IMR-90 (cell line): ENCODE measurements around the gene CPNE4. TPM values are rescaled to one million over a fixed set of nuclear protein-coding genes. Genes with fewer than 3 reads are reported as not detected.

Experiments
- ATAC-seq: fragments of 200-7000 bp; cut with Tn5 transposase; 2 replicates; pipeline ENCODE4 v1.9.1; 2020; ENCODE audit warnings: low read depth, mild to moderate bottlenecking, moderate library complexity
- BruUV-seq: library from RNA; stranded (reverse); fragments of 400-500 nt; replicated peaks from 2 replicates; lab custom pipeline; 2021; lab: Mats Ljungman, UMichigan
- CTCF ChIA-PET: fragments of 300-600 bp; formaldehyde crosslinking; extraction: SDS; loops from one replicate; lab custom pipeline; 2021; ENCODE audit warnings: antibody characterized with exemption; lab: Yijun Ruan, JAX
- POLR2A ChIA-PET: fragments of 300-600 bp; sonication (Branson Sonifier 250); formaldehyde crosslinking; loops from one replicate; lab custom pipeline; 2022; ENCODE audit warnings: antibody characterized with exemption; ENCODE audit not compliant: unreplicated experiment; lab: Charles Lee
- DNase-seq: peaks from one replicate; pipeline ENCODE4 v3.0.0; 2013
- H2AFZ ChIP-seq: replicated peaks from 2 replicates; pipeline ENCODE3; 2013; ENCODE audit warnings: low read length, mild to moderate bottlenecking; ENCODE audit not compliant: poor library complexity
- H2AK5ac ChIP-seq: 2 replicates; pipeline ENCODE4 v1.6.1; 2013; ENCODE audit warnings: low read depth, low read length, inconsistent platforms
- H2AK9ac ChIP-seq: replicated peaks from 2 replicates; pipeline ENCODE3; 2013; ENCODE audit warnings: mild to moderate bottlenecking, low read depth, low read length, moderate library complexity; ENCODE audit not compliant: poor library complexity
- H2BK120ac ChIP-seq: 2 replicates; pipeline ENCODE4 v1.6.1; 2013; ENCODE audit warnings: low read depth, low read length, inconsistent platforms
- H2BK15ac ChIP-seq: 3 replicates; pipeline ENCODE4 v1.6.1; 2013; ENCODE audit warnings: low read depth, low read length, inconsistent platforms
- H2BK20ac ChIP-seq: 2 replicates; pipeline ENCODE4 v1.6.1; 2013; ENCODE audit warnings: low read depth, mild to moderate bottlenecking, inconsistent platforms, low read length, moderate library complexity
- H2BK5ac ChIP-seq: 2 replicates; pipeline ENCODE4 v1.6.1; 2013; ENCODE audit warnings: mild to moderate bottlenecking, low read depth, low read length, inconsistent platforms; ENCODE audit not compliant: poor library complexity, severe bottlenecking
- H3K14ac ChIP-seq: replicated peaks from 2 replicates; pipeline ENCODE4 v1.6.1; 2013; ENCODE audit warnings: low read depth, low read length, inconsistent platforms
- H3K18ac ChIP-seq: 2 replicates; pipeline ENCODE4 v1.6.1; 2013; ENCODE audit warnings: low read depth, low read length, control low read depth
- H3K23ac ChIP-seq: 2 replicates; pipeline ENCODE4 v1.6.1; 2013; ENCODE audit warnings: low read depth, low read length, inconsistent platforms
- H3K27ac ChIP-seq: 2 replicates; pipeline ENCODE4 v1.5.1; 2013; ENCODE audit warnings: mild to moderate bottlenecking, control low read depth, low read length; ENCODE audit not compliant: insufficient read depth
- H3K27me3 ChIP-seq: 2 replicates; pipeline ENCODE4 v1.6.1; 2013; ENCODE audit warnings: low read length; ENCODE audit not compliant: control insufficient read depth, insufficient read depth
- H3K36me3 ChIP-seq: 2 replicates; pipeline ENCODE4 v1.6.1; 2013; ENCODE audit warnings: low read length, mixed read lengths; ENCODE audit not compliant: control insufficient read depth, insufficient read depth
- H3K4ac ChIP-seq: 2 replicates; pipeline ENCODE4 v1.6.1; 2013; ENCODE audit warnings: low read depth, low read length, inconsistent platforms
- H3K4me1 ChIP-seq: 2 replicates; pipeline ENCODE4 v1.6.1; 2013; ENCODE audit warnings: low read length, mixed read lengths; ENCODE audit not compliant: control insufficient read depth, insufficient read depth
- H3K4me2 ChIP-seq: 2 replicates; pipeline ENCODE4 v1.6.1; 2013; ENCODE audit warnings: low read depth, mild to moderate bottlenecking, control low read depth, low read length, moderate library complexity
- H3K4me3 ChIP-seq: 2 replicates; pipeline ENCODE4 v1.5.1; 2013; ENCODE audit warnings: low read depth, mild to moderate bottlenecking, control low read depth, low read length, moderate library complexity; ENCODE audit not compliant: insufficient read depth
- H3K56ac ChIP-seq: 2 replicates; pipeline ENCODE4 v1.6.1; 2013; ENCODE audit warnings: low read length, inconsistent platforms; ENCODE audit not compliant: insufficient read depth; ENCODE audit errors: extremely low read depth
- H3K79me1 ChIP-seq, 2 experiments: 2 replicates each; pipeline ENCODE4 v1.6.1; 2013; ENCODE audit warnings: low read length in 2 of 2, inconsistent platforms in 1 of 2, low read depth in 1 of 2
- H3K9ac ChIP-seq: 2 replicates; pipeline ENCODE4 v1.6.1; 2013; ENCODE audit warnings: low read depth, low read length, control low read depth
- H3K9me1 ChIP-seq: 2 replicates; pipeline ENCODE4 v1.6.1; 2013; ENCODE audit warnings: low read length, inconsistent platforms; ENCODE audit not compliant: insufficient read depth
- H3K9me3 ChIP-seq: 2 replicates; pipeline ENCODE4 v1.6.1; 2013; ENCODE audit warnings: low read length; ENCODE audit not compliant: control insufficient read depth, insufficient read depth
- H4K20me1 ChIP-seq: 2 replicates; pipeline ENCODE4 v1.6.1; 2013; ENCODE audit warnings: low read length, inconsistent platforms; ENCODE audit not compliant: insufficient read depth
- H4K5ac ChIP-seq: 2 replicates; pipeline ENCODE4 v1.6.1; 2013; ENCODE audit warnings: mild to moderate bottlenecking, low read depth, low read length, control low read depth
- H4K8ac ChIP-seq, 2 experiments: 2 replicates each; pipeline ENCODE4 v1.6.1; 2013; ENCODE audit warnings: low read depth in 2 of 2, low read length in 2 of 2, control low read depth in 1 of 2, inconsistent platforms in 1 of 2
- H4K91ac ChIP-seq: 2 replicates; pipeline ENCODE4 v1.6.1; 2013; ENCODE audit warnings: low read depth, low read length, inconsistent platforms; ENCODE audit not compliant: insufficient read depth
- CHD1 ChIP-seq: IDR thresholded peaks from 2 replicates; pipeline ENCODE4 v1.6.1; 2012; ENCODE audit warnings: low read depth, low read length, improper control_type of control experiment
- FOS ChIP-seq: fragments of 150-350 bp; IDR thresholded peaks from 2 replicates; pipeline ENCODE4 v1.6.1; 2016; ENCODE audit warnings: low read depth, low read length
- MAZ ChIP-seq: IDR thresholded peaks from 2 replicates; pipeline ENCODE4 v1.6.1; 2012; ENCODE audit warnings: low read depth, mild to moderate bottlenecking, low read length, improper control_type of control experiment, moderate library complexity, borderline replicate concordance
- NFE2L2 ChIP-seq: fragments of 150-350 bp; IDR thresholded peaks from 2 replicates; pipeline ENCODE4 v1.6.1; 2016; ENCODE audit warnings: low read depth, mild to moderate bottlenecking, low read length
- RCOR1 ChIP-seq: IDR thresholded peaks from 2 replicates; pipeline ENCODE4 v1.6.1; 2012; ENCODE audit warnings: mild to moderate bottlenecking, low read length, improper control_type of control experiment; ENCODE audit not compliant: insufficient replicate concordance
- RFX5 ChIP-seq: IDR thresholded peaks from 2 replicates; pipeline ENCODE4 v1.8.0; 2012; ENCODE audit warnings: low read depth, mild to moderate bottlenecking, low read length, moderate library complexity
- dilution Hi-C: fragments of 300-500 bp; cut with HindIII; formaldehyde crosslinking; loops from one replicate; pipeline ENCODE4 v1.14.3; 2018; ENCODE audit warnings: low sequenced_read_pairs; ENCODE audit not compliant: unreplicated experiment
- in situ Hi-C: fragments of 300-500 bp; cut with MboI; formaldehyde crosslinking; loops from 3 replicates; pipeline ENCODE4 v1.14.3; 2019; ENCODE audit warnings: low sequenced_read_pairs, inconsistent platforms, mixed read lengths
- intact Hi-C: fragments of 100-400 bp; cut with micrococcal nuclease; formaldehyde crosslinking; loops from 2 replicates; pipeline ENCODE4 v1.10.0; 2022
- polyA plus RNA-seq, 3 experiments: library from polyadenylated mRNA; depleted of rRNA; stranded (reverse); fragments of >200 nt; gene quantifications; 2 replicates each; pipeline ENCODE4 v1.2.3, GENCODE V29; 2012; ENCODE audit warnings: low replicate concordance in 1 of 3
- total RNA-seq: library from RNA; depleted of rRNA; stranded (reverse); fragments of >200 nt; gene quantifications from 2 replicates; pipeline ENCODE4 v1.2.3, GENCODE V29; 2012
- TF ChIP-seq, protein P1 (sequence below): fragments of 150-350 bp; IDR thresholded peaks from 2 replicates; pipeline ENCODE4 v1.6.1; 2017; ENCODE audit warnings: mild to moderate bottlenecking, antibody characterized with exemption, low read length, low read depth
- TF ChIP-seq, protein P2 (sequence below): conservative IDR thresholded peaks from 2 replicates; pipeline ENCODE4 v1.5.1; 2012; ENCODE audit warnings: mild to moderate bottlenecking, low read depth, low read length, improper control_type of control experiment

The CPNE4 gene
- total and polyA plus RNA-seq, 2 of the 4 experiments (the other 2 are of a cell fraction): not detected

DNA sequence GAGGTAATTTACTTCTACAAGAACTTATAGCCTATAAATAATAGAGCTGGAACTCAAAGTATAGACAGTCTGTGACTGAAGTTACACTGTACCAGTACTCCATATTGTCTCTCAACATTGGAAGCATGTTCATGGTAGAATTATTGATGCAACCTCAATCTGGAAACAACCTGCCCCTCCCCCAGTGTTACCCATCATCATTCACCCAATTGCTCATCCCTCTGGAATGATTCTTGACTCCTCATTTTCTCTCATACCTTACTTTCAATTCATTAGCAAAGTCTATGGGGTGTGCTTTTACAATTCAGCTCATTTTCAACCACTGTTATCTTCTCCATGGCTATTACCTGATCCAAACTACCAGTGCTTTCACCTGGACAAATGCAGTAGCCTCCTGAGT lies 151.7 kb downstream of the CPNE4 start:
- no peak overlapping the region for H3K9ac ChIP-seq
- no peak overlapping the region for H2AK9ac ChIP-seq
- no peak overlapping the region for H4K91ac ChIP-seq
- ATAC-seq (no peak), DNase-seq (no peak)
- no peaks in the 10 kb centered on the region for H3K27me3 ChIP-seq
- H3K4me2 ChIP-seq: no peak overlapping the region
- H3K4me3 ChIP-seq: no peak overlapping the region
- H3K4ac ChIP-seq: no peak overlapping the region
- CTCF ChIA-PET: no interaction called here
- TF ChIP-seq, protein P1, sequence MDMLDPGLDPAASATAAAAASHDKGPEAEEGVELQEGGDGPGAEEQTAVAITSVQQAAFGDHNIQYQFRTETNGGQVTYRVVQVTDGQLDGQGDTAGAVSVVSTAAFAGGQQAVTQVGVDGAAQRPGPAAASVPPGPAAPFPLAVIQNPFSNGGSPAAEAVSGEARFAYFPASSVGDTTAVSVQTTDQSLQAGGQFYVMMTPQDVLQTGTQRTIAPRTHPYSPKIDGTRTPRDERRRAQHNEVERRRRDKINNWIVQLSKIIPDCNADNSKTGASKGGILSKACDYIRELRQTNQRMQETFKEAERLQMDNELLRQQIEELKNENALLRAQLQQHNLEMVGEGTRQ: no peak
- TF ChIP-seq, protein P2, sequence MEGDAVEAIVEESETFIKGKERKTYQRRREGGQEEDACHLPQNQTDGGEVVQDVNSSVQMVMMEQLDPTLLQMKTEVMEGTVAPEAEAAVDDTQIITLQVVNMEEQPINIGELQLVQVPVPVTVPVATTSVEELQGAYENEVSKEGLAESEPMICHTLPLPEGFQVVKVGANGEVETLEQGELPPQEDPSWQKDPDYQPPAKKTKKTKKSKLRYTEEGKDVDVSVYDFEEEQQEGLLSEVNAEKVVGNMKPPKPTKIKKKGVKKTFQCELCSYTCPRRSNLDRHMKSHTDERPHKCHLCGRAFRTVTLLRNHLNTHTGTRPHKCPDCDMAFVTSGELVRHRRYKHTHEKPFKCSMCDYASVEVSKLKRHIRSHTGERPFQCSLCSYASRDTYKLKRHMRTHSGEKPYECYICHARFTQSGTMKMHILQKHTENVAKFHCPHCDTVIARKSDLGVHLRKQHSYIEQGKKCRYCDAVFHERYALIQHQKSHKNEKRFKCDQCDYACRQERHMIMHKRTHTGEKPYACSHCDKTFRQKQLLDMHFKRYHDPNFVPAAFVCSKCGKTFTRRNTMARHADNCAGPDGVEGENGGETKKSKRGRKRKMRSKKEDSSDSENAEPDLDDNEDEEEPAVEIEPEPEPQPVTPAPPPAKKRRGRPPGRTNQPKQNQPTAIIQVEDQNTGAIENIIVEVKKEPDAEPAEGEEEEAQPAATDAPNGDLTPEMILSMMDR: no peak
- TF ChIP-seq MAZ (no peak), NFE2L2 (no peak), RFX5 (no peak), FOS (no peak), CHD1 (no peak), RCOR1 (no peak)
- POLR2A ChIA-PET: no interaction called here
- H2BK120ac ChIP-seq: no peak overlapping the region
- BruUV-seq: no TSS peak
- no peak overlapping the region for H3K56ac ChIP-seq
- no peaks in the 10 kb centered on the region for H3K9me3 ChIP-seq
- in situ Hi-C loops (no loop called here), intact Hi-C loops (no loop called here), dilution Hi-C loops (no loop called here)
- no peak overlapping the region for H2BK5ac ChIP-seq
- H3K23ac ChIP-seq: no peak overlapping the region
- H2AFZ ChIP-seq: no peak overlapping the region
- H4K8ac ChIP-seq: no peak overlapping the region
- no peaks in the 10 kb centered on the region for H3K79me1 ChIP-seq
- no peak overlapping the region for H3K27ac ChIP-seq
- H2BK15ac ChIP-seq: no peak overlapping the region
- no peak overlapping the region for H3K18ac ChIP-seq
- H4K5ac ChIP-seq: no peak overlapping the region
- H2AK5ac ChIP-seq: no peak overlapping the region
- no peaks in the 10 kb centered on the region for H3K9me1 ChIP-seq
- H3K36me3 ChIP-seq: no peaks in the 10 kb centered on the region
- H4K20me1 ChIP-seq: no peaks in the 10 kb centered on the region
- H3K4me1 ChIP-seq: no peaks in the 10 kb centered on the region
- no peak overlapping the region for H2BK20ac ChIP-seq
- H3K14ac ChIP-seq: no peak overlapping the region
